SKM-1 treated with dmso at 0.1 percent for 144 hours (cell line): ENCODE data around the gene TBC1D16.
"Not testable (repeated sequence)": the region's sequence is repeated elsewhere in the genome, so short reads cannot be mapped to it uniquely, and the experiment has no call there.

Experiments
- DNase-seq: peaks from one replicate; lab custom pipeline; 2025; ENCODE audit not compliant: unreplicated experiment; lab: John Stamatoyannopoulos, UW

The TBC1D16 gene

DNA sequence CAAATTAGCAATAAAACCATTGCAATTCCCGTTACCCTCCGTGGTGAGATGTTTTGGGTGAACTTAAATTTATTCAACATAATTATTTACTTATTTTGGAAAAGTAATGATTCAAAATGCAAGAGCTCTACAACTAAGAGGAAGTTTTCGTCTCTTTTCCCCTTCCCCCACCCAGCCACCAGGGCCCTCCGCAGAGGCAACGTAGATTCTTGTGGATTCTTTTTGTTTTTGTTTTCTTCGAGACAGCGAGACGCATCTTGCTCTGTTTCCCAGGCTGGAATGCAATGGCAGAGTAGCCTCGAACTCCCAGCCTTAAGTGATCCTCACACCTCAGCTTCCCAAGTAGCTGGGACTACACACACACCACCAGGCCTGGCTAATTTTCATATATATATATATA lies 19.9 kb upstream of the TBC1D16 start:
- no peak for DNase-seq

DNA sequence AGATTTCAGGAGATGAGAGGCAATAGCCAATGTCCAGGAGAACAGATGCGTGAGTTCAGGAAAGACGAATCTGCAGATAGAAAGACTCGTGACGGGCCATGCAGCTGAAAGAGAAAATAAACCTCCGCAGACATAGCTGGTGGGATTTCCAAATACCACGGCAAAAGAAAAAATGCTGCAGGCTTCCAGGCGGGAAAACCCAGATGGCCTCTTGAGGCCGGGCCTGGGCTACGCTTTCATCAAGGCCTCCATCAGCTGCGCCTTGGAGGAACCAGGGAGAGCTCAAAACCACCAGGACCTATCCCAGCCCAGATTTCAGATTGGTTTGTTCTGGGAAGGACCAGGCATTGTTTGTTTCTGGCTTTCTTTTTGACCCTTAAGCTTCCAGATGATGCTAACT lies 17.4 kb upstream of the TBC1D16 start:
- DNase-seq: no peak

DNA sequence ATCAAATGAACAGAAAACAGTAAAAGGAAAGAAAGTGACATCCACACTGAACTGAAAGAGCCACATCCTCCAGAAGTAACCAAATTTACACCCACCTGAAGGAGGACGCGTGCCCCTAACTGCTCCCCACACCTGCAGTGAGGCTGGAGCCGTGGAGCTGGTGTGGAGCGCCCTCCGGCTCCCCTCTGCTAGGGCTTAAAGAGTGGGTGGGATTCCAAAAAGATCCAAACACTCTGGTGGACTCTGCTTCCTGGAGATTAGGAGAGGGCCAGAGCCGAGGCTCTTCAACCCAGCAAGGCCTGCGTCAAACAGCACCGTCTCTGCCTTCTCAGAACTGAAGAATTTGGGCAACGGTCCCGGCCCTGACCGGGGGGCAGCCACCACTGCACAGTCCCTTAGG lies 16.0 kb upstream of the TBC1D16 start:
- DNase-seq: no peak

DNA sequence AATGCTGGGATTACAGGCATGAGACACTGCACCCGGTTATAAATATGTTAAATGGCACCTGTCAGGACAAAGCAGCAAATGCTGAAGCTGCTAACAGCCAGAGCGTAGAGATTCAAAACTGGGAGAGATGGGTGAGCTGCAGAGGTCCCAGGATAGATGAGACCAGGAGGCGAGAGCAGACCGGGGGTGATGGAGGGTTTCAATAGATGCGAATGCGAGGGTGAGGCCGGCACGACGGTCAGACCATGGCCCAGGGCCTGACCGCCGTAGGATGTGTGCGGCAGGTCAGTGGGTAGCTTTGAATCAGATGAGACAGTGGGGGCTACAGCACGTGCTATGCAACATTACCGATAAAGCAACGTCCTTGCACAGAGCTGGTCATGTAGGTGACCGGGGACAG lies 15.0 kb upstream of the TBC1D16 start:
- DNase-seq: no peak

DNA sequence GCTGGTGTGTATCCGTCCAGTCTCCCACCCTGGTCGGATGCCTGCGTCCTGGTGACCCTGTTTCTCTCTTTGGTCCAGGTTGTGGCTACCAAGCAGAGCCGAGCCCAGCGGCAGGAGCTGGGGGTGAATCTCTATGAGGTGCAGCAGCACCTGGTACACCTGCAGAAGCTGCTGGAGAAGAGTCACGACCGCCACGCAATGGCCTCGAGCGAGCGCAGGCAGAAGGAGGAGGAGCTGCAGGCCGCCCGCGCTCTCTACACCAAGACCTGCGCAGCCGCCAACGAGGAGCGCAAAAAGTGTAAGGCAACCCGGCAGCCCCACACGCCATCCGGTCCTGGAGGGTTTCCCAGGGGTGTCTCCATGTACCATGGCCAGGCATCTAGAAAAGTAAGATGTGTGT lies 14.3 kb upstream of the TBC1D16 start:
- DNase-seq: no peak

DNA sequence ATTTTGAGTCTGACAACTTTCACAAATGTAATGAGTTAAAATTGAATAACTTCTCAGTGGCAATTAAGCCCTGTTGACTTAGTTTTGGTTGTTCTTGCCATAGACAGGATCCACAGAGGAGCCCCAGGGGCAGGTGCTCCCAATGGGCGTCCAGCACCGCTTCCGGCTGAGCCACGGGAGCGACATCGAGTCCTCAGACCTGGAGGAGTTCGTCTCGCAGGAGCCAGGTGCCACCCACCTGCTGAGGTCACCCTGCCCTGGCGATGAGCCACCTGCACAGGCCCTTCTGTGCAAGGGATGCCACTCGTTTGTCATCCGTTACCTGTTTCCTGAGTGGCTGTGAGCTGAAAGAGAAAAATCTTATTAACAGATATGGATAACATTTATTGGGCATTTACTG lies 11.5 kb upstream of the TBC1D16 start:
- no peak for DNase-seq

DNA sequence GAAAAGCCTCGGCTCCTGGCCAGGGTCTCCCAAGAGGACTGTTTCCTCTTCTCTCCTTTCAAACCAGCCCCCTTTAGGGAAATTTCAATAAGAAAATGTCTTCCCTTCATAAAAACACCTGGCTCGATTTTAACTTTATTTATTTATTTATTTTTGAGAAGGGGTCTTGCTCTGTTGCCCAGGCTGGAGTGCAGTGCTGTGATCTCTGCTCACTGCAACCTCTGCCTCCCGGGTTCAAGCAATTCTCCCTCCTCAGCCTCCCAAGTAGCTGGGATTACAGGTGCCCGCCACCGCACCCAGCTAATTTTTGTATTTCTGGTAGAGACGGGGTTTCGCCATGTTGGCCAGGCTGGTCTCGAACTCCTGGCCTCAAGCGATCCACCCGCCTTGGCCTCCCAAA lies 11.0 kb upstream of the TBC1D16 start:
- DNase-seq: not testable (repeated sequence)

DNA sequence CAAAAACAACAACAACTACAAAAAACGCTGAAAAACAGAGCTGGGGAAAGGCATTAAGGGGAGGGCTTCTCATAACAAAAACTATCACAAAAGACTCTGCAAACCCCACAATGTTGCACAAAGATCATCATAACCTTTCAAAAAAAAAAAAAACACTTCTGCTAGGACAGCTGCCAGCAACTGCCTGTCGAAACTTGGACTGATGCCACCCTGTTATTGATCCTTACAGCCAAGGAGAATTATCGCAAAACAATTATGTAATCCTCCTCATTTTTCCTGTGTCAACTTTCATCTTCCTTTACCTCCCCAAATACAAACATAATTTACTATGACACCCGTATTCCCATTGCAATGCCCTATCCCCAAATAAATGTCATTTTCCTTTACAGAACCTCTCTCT lies 10.0 kb upstream of the TBC1D16 start:
- no peak for DNase-seq

DNA sequence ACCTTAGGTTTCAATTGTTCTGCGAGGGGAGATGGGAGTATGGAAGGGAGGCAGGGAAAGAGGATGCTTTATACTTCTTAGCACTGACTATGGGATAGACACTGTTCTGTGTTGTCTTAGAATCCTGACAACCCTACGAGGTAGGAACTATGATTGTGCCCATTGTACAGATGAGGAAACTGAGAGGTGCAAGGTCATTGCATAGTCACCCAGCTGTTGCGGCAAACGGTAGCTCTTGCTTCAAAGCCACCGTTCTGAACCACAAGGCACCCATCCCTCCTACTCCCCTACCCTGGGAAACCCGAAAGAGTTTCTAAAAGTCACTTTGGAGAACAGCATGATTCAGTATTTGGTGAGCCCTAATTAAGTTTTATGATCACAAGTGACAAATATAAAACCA lies 8.3 kb upstream of the TBC1D16 start:
- DNase-seq: no peak

DNA sequence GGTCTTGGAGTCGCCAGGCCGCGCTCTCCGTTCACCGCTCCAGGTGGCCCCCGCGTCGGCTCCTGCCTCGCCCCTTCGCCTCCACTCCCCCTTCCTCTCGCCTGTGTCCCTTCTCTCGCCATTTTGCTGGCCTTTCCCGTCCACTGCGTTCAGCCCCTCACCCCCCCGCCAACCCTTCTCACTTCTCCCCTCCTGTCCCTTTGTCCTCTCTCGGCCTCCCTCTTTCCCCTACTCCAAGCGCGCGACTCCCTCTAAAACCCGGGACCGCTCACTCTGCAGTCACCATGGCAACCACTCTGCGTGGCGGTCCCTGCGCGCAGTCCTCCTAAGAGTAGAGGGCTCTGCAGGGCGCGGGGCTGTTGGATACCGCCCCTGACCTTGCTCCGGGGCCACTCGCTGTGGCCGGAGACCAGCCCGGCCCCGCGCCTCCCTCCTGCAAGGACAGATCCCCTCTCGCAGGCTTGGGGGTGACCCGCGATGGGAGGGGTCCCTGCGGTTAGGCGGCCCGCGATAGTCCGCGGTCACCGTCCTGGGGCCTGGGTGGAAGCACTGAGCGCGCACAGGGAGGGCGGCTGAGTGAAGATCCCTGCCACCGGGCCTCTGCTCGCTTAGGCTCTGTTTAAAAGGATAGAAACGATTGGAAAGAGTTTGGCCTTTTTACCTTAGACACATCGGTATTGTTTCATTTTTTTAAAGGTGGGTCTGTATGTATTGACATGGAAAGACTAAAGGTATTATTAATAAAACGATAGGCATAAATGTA lies 1.2 kb upstream of the TBC1D16 start:
- no peak for DNase-seq

DNA sequence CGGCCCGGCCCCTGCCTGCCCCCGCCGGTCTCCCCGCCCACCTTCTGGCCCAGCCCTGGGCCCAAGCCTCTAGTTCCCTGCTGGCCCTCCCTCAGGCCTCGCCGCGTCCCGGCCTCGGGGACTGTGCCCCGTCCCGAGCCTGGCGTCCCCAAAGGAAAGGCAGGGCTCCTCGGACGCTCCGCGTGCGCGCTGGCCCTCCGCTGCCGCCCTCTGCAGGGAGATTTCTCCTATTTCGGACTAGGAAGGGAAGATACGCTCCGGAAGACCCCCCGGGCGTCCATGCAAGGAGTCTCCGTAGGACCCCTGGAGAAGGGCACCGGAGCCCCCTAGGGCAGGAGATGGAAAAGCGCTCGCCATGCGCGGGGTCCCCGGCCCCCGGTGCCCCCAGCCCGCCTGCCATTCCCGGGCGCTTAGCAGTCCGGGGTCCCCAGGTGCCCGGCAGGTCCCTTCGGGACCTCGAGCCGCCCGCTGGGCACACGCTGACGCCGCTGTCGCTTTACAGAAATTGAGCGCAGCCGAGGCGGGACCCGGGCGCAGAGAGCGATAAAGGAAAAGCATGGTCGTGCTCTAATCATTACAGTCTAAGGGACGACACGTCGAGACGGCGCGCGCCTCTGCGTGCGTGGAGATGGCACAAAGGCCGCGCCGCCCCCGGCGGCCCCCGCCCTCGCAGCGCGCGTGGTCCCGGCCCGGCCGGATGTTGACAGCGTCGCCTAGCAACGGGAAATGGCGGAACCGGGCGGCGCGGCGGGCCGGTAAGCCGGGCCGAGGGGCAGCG lies 454 bp upstream of the TBC1D16 start, which contains the start of gene CCDC40:
CCDC40 (plus strand) TSS at position 706 of the 778 bp plus-strand sequence; CDS start at position 727, 21 bp downstream.
- DNase-seq: peak; percentile 35

DNA sequence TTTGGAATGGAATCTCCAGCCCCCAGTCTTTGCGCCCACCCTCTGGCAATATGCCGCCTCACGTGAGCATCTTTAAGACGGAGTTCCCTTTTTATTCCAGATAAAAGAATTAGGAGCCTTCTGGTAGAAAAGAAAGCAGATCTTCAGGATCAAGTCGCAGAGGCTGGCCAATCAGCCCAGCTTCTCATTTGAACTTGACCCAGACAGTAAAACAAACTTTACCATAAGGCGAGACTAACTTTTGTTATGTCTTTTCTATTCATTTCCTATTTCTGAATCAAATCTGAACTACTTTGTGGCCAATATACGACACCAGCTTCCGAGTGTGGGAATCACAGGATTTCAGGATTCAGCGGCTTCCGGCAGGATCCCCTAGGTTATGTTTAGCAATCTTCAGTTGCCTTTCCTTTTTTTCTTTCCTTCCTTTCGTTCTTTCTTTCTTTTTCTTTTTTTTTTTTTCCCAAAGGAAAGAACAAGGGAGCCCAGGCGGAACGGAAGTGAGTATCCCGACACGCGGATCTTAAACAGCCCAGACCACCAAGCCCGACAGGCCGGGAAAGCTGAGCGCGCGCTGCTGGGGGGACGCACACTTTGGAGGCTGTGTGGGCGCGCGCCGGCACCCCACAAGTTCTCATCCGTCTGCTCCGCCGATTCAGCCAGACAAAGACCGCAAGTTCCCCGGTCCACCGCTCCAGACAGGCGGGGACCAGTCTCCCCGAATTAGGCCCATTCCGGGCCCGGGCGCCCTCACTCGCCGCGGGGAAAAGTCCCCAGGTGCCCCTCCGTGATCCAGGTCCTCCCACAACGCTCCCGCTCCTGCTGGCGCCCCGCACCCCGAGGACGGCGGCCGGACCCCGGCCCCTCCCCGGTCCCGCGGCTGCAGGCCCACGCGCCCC lies 633 bp downstream of the TBC1D16 start:
- peak; percentile 20 for DNase-seq

DNA sequence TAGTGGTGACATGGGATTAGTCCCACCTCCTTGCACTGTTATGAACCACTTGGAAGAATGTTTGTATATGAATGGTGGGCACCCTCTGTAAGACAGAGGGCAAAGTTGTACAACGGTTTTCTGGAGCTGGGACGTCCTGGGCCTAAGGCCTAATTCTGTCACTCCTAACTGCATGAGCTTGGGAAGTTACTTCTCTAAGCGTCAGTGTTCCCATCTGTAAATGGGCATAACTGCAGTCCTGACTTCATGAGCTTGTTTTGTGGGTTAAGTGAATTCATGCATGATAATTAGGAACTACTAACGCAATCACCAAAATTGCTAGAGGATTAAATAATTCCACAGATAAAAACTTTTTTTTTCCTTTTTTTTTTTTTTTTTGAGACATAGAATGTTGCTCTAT lies 1.8 kb downstream of the TBC1D16 start:
- no peak for DNase-seq

DNA sequence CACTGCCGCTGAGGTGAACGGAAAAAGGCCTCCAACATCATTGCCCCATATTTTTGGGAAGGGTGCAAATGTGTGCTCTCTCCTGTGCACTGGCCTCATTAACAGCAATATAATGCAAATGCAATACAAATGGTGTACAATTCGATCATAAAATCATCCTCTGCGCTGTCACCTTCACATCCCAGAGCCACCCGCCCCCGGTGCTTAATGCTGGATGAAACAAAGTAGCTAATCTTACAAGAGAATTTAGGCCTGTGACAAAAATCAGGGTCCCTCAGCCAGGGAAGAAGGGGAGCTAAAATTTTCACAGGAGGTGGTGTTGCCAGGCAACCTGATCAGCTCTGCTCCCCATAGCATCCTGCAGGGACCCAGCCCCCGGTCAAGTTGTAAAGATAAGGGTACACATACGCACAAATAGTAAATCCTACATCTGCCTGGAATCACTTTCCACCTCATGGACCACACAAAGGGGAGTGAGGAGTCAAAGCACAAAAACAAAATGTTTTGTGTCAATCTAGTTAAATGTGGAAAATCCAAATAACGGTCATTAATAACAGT lies 3.0 kb downstream of the TBC1D16 start:
- DNase-seq: no peak

DNA sequence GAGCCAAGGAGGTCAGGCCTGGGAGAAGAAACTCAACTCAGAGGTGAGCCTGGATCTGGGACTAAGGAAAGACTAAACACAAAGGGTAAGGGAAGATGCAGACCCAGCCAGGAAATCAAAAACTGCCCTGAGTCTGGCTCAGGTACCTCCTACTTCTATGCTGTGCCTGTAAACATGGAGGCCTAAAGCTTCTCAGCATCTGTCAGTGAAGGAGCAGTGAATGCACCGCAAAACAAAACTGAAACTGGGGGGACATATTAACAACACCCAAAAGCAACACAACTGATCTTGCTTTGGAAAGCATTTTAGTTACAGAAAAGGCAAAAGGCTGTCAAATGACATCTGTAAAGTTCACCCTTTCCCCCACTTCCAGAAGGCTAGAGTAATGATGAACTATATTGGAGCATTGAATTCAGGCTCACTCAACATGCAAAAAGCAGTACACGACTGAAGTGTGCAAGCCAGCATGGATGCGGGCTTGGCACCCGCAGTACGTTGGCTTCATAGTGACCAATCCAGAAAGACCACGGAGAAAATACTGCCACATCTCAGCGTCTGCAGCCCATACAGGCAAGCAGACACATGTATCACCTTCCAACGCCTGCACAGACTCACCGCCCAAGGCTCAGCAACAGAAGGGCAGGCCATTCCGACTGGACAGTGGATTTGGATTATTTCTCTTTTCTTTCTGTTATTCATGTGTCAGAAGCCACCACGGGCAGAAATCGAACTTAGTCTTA lies 3.8 kb downstream of the TBC1D16 start:
- no peak for DNase-seq

DNA sequence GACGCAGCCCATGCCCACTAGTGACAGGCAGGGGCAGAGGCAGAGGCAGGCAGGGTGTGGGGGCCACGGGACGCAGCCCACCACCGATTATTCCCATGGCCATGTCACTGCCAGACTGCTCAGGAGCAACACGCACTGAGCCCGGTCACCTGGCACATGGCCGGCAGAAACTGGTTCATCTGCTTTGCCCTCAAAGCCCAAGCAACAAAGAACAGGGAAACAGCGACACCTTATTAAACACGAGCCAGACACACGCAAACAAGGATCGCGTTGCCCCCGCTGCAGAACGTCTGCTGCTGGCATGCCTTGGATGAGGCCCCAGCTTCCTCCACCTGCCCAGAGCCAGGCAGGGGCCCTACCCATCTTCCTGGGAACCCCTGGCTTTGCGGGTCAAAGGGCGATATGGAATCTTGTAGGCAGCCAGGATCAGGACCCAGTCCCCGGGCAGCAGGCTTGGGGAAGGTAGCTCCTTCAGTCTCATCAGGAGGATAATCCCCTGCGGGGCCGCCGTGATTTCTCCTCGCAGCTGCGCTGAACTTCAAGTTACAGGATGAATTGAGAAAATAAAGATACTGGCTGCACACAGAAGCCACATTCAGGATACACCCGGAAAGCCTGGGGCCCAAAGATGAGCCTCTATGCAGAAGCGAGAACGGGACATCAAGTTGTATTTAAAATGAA lies 4.8 kb downstream of the TBC1D16 start:
- DNase-seq: no peak

DNA sequence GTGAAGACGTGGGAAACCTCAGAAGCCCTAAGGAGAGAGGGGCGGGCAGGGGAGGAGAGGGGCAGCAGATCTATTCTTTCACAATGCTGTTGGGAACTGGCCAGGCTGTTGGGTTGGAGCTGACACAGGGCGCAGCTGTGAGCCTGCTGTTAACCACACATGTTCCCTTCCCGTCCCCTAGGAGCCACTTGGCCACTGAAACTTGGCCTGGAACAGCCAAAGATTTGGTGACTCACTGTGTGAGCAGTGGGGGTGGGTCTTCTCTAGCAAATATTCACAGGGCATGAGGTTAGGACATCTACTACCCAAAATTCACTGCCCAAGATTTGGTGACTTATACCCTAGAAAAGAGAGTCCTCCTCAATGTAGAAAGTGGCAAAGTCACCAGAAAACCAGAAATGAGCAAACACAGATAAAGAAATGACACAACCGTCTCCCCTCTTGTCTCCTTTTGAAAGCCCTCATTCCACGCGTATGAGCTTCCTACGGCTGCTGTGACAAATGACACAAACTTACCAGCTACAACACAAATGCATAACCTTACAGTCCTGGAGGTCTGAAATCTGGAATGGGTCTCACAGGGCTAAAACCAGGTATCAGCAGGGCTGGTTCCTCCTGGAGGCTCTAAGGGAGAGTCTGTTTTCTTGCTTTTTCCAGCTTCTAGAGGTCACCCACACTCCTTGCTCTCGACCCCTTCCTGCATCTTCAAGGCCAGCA lies 6.3 kb downstream of the TBC1D16 start:
- DNase-seq: no peak

DNA sequence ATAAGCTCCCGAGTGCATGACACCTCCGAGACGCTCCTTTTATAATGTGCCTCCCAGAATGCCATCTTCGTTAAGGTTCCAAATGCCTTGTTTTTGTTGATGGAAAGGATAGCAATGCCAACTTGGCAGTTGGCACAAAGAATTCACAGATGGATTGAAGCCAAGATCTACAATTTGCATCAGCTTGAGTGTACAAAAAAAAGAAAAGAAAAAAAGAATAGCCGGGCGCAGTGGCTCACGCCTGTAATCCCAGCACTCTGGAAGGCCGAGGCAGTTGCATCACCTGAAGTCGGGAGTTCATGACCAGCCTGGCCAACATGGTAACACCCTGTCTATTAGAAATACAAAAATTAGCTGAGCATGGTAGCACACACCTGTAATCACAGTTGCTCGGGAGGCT lies 7.6 kb downstream of the TBC1D16 start:
- DNase-seq: no peak

DNA sequence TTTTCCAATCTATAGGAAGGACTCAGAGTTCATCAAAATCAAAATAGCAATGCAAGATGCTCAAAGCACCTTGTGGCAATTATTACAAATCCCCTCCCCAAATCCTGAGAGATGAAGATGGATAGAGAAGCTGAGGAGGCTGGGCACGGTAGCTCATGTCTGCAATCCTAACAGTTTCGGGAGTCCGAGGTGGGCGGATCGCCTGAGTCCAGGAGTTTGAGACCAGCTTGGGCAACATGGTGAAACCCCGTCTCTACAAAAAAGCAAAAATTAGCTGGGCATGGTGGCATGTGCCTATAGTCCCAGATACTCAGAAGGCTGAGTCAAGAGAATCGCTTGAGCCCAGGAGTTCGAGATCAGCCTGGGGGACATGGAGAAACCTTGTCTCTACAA lies 8.6 kb downstream of the TBC1D16 start:
- no peak for DNase-seq
